ENCODE data around the gene PSRC1.

- TF ChIP-seq CTCF (IDR thresholded peaks at IDR 0.05; ENCODE audit: low read depth, low read length) = no peak
- no peak for TF ChIP-seq EZH2phosphoT487 (IDR thresholded peaks at IDR 0.05; ENCODE audit: low read depth)
Measured at GRCh38 chr1:109316506-109316905, 33.6 kb upstream of the PSRC1 start.
